ENCODE measurements around the gene TBCC. TPM values are rescaled to one million over a fixed set of nuclear protein-coding genes. Genes with fewer than 3 reads are reported as not detected.

Gene TBCC
- total RNA-seq, 1 donor from 2014 or later, result 28.4 TPM

DNA sequence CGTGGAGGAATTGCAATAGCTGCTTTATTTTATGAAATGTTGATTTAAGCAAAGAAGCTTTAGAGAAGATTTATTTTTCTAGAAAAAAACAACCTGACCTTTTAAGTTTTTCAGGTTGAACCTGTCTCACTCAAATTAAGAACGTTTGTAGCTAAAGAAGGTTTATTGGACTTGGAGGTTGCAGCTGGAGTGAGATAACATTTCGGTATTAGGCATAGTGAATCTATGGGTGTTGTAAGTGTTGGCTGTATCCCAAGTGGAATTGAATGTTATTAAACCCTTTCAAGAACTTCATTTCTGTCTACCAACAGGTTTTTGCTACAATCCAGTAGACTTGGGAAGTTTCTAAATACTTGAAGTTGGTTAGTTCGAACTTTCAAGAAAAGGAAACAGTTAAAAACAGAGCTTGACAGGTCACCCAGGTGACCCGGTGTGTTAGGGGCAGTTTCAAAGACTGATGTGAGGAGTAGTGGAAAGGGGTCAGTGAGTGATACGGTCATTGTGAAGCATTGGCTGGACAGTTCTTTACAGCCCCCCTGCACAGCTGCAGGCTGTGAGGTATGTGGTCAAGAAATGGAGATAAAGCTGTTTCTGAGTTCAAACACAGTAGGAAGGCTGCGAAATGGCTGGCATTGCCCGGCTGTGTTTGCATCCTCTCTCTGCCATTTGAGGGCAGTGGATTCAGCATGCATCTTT is 2.4 kb upstream of the TBCC start:
- H3K4me1 Mint-ChIP-seq (ENCODE audit: low read depth), result peaks cover 20% of the 10 kb centered on the region
- H3K4me3 Mint-ChIP-seq (ENCODE audit: low read depth), result peak overlapping the region; percentile 96
- H3K27me3 Mint-ChIP-seq, result no peaks in the 10 kb centered on the region
- no peak for TF ChIP-seq CTCF (IDR thresholded peaks at IDR 0.05; ENCODE audit: unreplicated experiment)
- H3K27ac Mint-ChIP-seq, result peak overlapping the region; percentile 61
- no peaks in the 10 kb centered on the region for H3K9me3 Mint-ChIP-seq (ENCODE audit: low read depth)
- no peak for DNase-seq (ENCODE audit: low spot score, unreplicated experiment)
- H3K36me3 Mint-ChIP-seq (ENCODE audit: insufficient read depth), result peaks cover 4% of the 10 kb centered on the region

DNA sequence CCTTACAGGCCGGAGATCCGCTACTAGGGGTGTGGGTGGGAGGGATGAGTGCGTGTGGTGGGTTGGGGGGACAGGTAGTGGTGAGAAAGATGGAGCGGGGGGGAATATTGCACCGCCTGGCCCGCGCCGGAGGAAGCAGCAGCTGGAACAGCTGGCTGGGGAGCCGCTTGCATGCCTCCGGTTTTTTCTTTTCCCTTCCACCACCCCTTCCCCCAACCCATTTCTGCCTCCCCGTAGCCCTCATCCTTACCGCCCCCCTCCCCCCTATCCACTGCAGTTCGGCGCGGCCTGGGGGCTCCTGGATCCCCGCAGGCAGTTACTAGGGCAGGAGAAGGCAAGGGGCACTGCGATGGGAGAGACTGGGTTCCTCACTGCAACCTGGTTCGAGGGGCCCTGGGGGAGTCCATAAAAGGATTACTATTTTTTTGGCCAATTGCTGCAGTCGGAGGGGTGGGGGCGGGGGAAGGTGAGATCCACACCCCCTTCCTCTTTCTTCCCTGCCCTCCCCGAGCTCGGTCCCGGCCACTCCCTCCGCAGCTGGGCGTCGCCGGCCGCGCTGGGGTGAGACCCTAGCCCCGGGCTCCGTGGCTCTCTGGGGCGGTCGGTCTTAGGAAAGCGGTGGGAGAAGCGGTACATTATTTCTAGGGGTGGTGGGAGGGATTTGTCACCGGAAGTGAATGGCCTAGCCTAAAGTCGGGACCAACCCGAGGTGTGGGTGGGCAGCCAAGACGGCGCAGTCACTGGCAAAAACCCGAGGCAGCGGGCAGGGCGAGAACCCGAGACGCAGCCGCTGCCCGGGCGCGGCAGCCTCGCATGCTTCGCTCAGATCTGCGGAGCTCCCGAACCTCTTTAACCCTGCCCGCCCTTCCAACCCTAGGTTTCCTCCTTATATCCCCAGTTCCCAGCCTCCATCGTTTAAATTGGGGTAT is 824 bp upstream of the TBCC start:
- Mint-ChIP-seq H3K4me3 (ENCODE audit: low read depth) (peak overlapping the region; percentile 96), H3K36me3 (ENCODE audit: insufficient read depth) (peaks cover 1% of the 10 kb centered on the region), H3K27ac (peak overlapping the region; percentile 90), H3K4me1 (ENCODE audit: low read depth) (peaks cover 22% of the 10 kb centered on the region), H3K27me3 (no peaks in the 10 kb centered on the region), H3K9me3 (ENCODE audit: low read depth) (no peaks in the 10 kb centered on the region)
- TF ChIP-seq CTCF (IDR thresholded peaks at IDR 0.05; ENCODE audit: unreplicated experiment), result no peak
- peak; percentile 69 for DNase-seq (ENCODE audit: low spot score, unreplicated experiment)

- Mint-ChIP-seq H3K9me3 (ENCODE audit: low read depth) (no peaks in the 10 kb centered on the region), H3K27me3 (no peaks in the 10 kb centered on the region), H3K36me3 (ENCODE audit: insufficient read depth) (peaks cover 1% of the 10 kb centered on the region), H3K4me1 (ENCODE audit: low read depth) (peaks cover 22% of the 10 kb centered on the region), H3K27ac (peak overlapping the region; percentile 90), H3K4me3 (ENCODE audit: low read depth) (peak overlapping the region; percentile 96)
- DNase-seq (ENCODE audit: low spot score, unreplicated experiment), result peak; percentile 14
- no peak for TF ChIP-seq CTCF (IDR thresholded peaks at IDR 0.05; ENCODE audit: unreplicated experiment)
Measured at GRCh38 chr6:42745083-42745639, 742 bp downstream of the TBCC start.

- no peaks in the 10 kb centered on the region for H3K9me3 Mint-ChIP-seq (ENCODE audit: low read depth)
- peaks cover 22% of the 10 kb centered on the region for H3K4me1 Mint-ChIP-seq (ENCODE audit: low read depth)
- H3K4me3 Mint-ChIP-seq (ENCODE audit: low read depth), result peak overlapping the region; percentile 96
- H3K27me3 Mint-ChIP-seq, result no peaks in the 10 kb centered on the region
- peak overlapping the region; percentile 90 for H3K27ac Mint-ChIP-seq
- no peak for DNase-seq (ENCODE audit: low spot score, unreplicated experiment)
- peaks cover 1% of the 10 kb centered on the region for H3K36me3 Mint-ChIP-seq (ENCODE audit: insufficient read depth)
- no peak for TF ChIP-seq CTCF (IDR thresholded peaks at IDR 0.05; ENCODE audit: unreplicated experiment)
Measured at GRCh38 chr6:42744351-42744893, 1.5 kb downstream of the TBCC start.

Measured in progenitor cell of endocrine pancreas (in vitro differentiated cells).